LNCaP clone FGC (cell line): Measurements from ENCODE around the gene ADGRE1.

ENCODE experiments used
- DNase-seq: peaks from one replicate; pipeline ENCODE4 v3.0.0-alpha.2; 2011; ENCODE audit warnings: low read depth
- H3K4me3 ChIP-seq: 2 replicates; pipeline ENCODE4 v1.5.1; 2011; ENCODE audit warnings: mild to moderate bottlenecking, low read depth, low read length, control low read depth
- TF ChIP-seq, protein P1 (sequence below): IDR thresholded peaks from 2 replicates; pipeline ENCODE4 v1.5.1; 2012; ENCODE audit warnings: mild to moderate bottlenecking; ENCODE audit not compliant: control insufficient read depth, insufficient read depth; ENCODE audit errors: extremely low read depth

Gene ADGRE1, protein sequence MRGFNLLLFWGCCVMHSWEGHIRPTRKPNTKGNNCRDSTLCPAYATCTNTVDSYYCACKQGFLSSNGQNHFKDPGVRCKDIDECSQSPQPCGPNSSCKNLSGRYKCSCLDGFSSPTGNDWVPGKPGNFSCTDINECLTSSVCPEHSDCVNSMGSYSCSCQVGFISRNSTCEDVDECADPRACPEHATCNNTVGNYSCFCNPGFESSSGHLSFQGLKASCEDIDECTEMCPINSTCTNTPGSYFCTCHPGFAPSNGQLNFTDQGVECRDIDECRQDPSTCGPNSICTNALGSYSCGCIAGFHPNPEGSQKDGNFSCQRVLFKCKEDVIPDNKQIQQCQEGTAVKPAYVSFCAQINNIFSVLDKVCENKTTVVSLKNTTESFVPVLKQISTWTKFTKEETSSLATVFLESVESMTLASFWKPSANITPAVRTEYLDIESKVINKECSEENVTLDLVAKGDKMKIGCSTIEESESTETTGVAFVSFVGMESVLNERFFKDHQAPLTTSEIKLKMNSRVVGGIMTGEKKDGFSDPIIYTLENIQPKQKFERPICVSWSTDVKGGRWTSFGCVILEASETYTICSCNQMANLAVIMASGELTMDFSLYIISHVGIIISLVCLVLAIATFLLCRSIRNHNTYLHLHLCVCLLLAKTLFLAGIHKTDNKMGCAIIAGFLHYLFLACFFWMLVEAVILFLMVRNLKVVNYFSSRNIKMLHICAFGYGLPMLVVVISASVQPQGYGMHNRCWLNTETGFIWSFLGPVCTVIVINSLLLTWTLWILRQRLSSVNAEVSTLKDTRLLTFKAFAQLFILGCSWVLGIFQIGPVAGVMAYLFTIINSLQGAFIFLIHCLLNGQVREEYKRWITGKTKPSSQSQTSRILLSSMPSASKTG

DNA sequence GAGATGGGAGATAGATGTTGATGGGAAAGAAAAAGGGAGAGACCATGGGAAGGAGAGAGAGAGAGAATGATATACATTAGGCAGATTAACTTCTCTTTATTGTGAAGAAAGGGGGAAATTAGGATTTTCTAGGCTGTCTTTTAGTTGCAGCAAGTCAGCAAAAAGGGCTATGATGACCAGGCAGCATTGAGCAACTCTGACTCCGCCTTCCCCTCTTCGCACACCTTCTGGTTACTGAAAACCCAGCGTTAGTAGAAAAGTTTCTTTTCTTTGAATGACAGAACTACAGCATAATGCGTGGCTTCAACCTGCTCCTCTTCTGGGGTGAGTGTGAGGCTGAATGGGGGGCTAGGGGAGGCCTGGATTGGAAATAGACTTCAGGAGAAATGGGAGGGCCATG, at the start of gene ADGRE1:
TSS of gene ADGRE1 (plus strand) at position 264 of the 400 bp plus-strand sequence. CDS start at position 294, 30 bp downstream.
- DNase-seq = no peak
- H3K4me3 ChIP-seq = no peak within 1 kb of the TSS
- TF ChIP-seq, protein P1, sequence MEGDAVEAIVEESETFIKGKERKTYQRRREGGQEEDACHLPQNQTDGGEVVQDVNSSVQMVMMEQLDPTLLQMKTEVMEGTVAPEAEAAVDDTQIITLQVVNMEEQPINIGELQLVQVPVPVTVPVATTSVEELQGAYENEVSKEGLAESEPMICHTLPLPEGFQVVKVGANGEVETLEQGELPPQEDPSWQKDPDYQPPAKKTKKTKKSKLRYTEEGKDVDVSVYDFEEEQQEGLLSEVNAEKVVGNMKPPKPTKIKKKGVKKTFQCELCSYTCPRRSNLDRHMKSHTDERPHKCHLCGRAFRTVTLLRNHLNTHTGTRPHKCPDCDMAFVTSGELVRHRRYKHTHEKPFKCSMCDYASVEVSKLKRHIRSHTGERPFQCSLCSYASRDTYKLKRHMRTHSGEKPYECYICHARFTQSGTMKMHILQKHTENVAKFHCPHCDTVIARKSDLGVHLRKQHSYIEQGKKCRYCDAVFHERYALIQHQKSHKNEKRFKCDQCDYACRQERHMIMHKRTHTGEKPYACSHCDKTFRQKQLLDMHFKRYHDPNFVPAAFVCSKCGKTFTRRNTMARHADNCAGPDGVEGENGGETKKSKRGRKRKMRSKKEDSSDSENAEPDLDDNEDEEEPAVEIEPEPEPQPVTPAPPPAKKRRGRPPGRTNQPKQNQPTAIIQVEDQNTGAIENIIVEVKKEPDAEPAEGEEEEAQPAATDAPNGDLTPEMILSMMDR = no peak

DNA sequence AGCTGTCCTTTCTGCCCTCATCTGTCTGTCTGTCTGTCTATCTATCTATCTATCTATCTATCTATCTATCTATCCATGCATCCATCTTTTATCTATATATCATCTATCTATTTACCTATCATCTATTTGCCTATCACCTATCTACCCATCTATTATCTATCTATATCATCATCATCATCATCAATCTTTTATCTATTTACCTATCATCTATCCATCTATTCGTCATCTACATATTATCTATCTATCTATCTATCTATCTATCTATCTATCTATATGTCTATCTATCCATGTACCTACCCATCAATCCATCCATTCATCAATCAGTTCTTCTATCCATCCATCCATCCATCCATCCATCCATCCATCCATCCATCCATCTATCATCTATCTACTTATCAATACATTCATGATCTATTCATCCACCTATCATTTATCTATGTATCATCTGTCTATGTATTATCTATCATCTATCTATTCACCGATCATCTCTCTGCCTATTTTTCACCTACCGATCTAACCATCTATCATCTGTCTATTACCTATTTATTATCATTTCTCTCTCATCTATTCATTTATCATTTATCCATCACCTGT, 49.2 kb upstream of the ADGRE1 start:
- H3K4me3 ChIP-seq = no peak overlapping the region
- TF ChIP-seq, protein P1 = no peak
- DNase-seq = no peak

DNA sequence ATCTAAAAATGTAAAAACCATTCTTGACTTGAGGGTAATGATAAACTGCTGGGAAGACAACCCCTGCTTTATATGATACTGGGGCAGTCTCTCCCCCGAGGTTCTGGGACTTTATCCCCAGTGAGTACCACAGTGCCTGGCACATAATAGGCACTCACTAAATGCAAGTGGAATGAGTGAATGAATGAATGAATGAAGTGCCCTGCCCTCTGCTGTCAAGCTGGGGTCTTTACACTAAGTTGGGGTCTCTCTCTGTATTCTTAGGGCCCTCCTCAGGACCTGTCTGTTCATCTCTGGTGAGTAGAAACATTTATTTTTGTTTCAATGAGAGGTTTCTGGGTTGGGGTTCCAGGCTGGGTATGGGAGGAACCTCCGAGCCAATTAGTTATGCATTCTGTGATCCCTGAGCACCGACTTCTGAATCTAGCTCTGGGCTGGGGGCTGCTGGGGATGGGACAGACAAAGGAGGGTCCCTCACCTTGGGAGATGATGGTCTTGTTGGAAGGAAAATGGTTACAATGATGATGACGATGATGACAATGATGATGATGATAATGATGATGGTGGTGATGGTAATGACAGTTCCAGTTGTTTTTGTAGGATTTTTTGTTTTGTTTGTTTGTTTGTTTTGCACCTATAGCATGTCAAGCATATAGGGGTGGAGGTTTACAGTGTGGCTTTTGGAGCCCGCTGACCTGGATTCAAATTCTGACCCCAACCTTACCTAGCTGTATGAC, 44.3 kb upstream of the ADGRE1 start:
- TF ChIP-seq, protein P1 = no peak
- H3K4me3 ChIP-seq = no peak overlapping the region
- DNase-seq = no peak

DNA sequence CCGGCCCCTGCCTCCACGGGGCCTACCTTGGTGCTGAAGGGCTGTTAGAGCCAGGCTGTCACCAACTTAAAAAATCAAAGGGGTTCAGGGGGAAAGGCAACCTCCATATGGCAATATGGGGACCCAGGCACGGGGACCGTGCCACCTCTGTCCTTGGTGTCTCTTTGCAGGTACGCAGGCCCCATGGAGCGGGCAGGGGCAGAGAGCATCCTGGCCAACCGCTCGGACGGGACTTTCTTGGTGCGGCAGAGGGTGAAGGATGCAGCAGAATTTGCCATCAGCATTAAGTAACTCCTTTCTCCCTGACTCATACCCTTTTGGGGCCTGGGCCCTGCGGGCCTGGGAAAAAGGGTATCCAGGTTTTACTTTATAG, 39.6 kb upstream of the ADGRE1 start:
- DNase-seq = no peak
- no peak overlapping the region for H3K4me3 ChIP-seq
- TF ChIP-seq, protein P1 = no peak

DNA sequence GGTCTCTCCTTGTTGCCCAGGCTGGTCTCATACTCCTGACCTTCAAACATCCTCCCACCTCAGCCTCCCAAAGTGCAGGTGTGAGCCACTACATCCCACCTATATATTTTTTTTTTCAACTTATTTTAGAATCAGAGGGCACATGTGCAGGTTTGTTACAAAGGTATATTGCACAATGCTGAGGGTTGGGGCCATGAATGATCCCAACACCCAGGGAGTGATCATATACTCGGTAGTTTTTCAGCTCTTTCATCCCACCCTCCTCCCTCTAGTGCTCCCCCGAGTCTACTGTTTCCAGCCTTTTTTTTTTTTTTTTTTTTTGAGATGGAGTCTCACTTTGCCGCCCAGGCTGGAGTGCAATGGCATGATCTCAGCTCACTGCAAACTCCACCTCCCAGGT, 38.4 kb upstream of the ADGRE1 start:
- TF ChIP-seq, protein P1 = no peak
- DNase-seq = no peak

DNA sequence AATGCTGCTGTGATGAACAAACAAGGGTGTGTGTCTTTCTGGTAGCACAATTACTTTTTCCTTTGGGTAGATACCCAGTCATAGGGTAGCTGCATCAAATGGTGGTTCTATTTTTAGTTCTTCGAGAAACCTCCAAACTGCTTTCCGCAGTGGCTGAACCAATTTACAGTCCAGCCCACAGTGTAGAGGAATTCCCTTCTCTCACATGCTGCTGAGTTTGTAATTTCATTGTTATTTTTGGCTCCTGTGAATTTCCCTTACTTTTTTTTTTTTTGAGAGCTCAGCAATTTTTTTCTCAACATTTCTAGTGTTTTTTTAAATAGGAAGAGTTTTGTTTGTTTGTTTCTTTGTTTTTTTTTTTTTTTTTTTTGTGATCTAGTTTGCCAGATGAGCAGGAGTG, 37.5 kb upstream of the ADGRE1 start:
- H3K4me3 ChIP-seq = no peak overlapping the region
- TF ChIP-seq, protein P1 = no peak
- DNase-seq = no peak

More for the DNA sequence above, 38.4 kb upstream of the ADGRE1 start:
- no peak overlapping the region for H3K4me3 ChIP-seq
